Fibroblast of the aortic adventitia (primary cell): Measurements from ENCODE around the gene MGARP. TPM values are rescaled to one million over a fixed set of nuclear protein-coding genes. Genes with fewer than 3 reads are reported as not detected.

Experiments
- DNase-seq: peaks from one replicate; pipeline ENCODE4 v3.0.0-alpha.2; 2010; ENCODE audit warnings: low read depth
- H3K4me3 ChIP-seq: 2 replicates; pipeline ENCODE4 v1.5.1; 2011; ENCODE audit warnings: low read depth, mild to moderate bottlenecking, control low read depth, low read length, moderate library complexity
- CTCF ChIP-seq: IDR thresholded peaks from 2 replicates; pipeline ENCODE4 v1.5.1; 2011; ENCODE audit warnings: mild to moderate bottlenecking, low read length, control low read depth, inconsistent platforms; ENCODE audit not compliant: insufficient read depth
- total RNA-seq: library from RNA; depleted of rRNA; stranded (reverse); fragments of >200 nt; gene quantifications from 2 replicates; pipeline ENCODE4 v1.2.3, GENCODE V29; 2012; ENCODE audit warnings: low replicate concordance

The MGARP gene
- total RNA-seq, 1 donor, result 17.1 TPM

DNA sequence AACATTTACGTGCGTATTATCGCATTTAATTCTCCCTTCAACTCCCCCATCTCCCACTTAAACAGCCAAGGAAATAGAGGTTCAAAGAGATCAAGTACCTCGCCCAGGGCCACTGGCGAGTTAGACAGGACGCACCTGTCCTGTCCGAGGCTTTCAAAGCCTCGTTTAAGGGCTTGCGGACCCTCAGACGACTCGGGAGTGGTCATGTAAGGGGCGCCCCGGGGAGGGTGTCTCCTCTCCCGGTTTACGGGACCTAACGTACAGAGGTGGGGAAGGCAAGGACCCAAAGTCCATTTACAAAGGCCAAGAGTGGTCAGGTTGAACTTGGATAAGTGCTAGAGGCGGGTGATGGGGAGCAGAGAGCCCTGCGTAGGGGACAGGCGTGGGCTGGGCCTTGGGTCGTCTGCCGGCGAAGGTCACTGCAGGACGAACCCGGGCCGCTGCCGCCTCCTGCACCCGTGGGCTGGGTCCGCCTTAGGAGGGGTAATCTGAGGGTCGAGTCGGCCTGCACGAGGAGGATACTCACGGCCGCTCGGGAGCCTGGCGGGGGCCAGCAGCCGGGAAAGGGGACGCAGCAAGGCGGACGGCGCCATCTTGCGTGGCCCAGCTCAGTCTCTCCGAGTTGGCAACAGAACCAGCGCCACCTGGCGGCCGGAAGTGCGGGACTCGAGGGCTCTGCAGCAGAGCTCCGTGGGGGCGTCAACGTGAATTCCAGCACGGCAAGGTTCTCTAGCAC, 15.3 kb upstream of the MGARP start:
- peak; percentile 92 for DNase-seq
- peak; percentile 91 for TF ChIP-seq CTCF
- peak overlapping the region; percentile 91 for H3K4me3 ChIP-seq

- peak; percentile 62 for DNase-seq
- TF ChIP-seq CTCF, result no peak
- H3K4me3 ChIP-seq, result no peak overlapping the region
Measured at GRCh38 chr4:139286186-139286698, 6.2 kb upstream of the MGARP start.

GRCh38 chr4:139282721-139283075, 2.7 kb upstream of the MGARP start:
- no peak for TF ChIP-seq CTCF
- no peak overlapping the region for H3K4me3 ChIP-seq
- DNase-seq, result no peak

DNA sequence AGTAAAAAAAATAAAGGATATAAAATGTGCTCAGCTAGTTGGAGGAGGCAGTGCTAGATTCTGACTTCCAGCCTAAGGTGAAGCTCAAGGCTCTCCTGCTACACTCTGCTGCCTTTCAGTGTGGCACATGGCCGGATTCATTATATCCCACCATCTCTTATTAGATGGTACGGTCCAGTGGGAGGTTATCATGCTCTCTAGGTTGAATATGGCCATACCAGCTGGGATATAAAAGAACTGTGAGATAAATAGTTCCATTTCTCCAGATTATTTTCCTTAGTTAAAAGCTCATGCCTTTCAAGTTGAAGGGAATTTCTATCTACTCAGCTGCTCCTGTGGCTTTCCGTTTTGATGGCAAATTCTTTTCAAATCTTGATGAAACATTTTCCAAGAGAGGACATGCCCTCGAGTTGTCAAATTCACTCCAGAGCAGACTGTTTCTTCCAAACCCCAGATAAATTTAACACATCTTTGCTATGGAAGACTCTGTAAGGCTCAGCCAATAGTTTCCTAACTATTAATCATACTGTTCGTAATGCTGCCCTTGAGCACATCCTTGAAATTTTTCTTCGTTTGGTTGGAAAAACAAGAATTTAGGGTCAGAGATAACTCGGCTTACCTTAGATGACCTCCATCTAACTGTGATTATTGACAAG, 2.2 kb upstream of the MGARP start:
- TF ChIP-seq CTCF, result no peak
- peak; percentile 83 for DNase-seq
- H3K4me3 ChIP-seq, result no peak overlapping the region

GRCh38 chr4:139278912-139279759, 889 bp downstream of the MGARP start:
- DNase-seq, result no peak
- peak overlapping the region; percentile 71 for H3K4me3 ChIP-seq
- TF ChIP-seq CTCF, result no peak

- TF ChIP-seq CTCF, result no peak
- DNase-seq, result no peak
- no peak overlapping the region for H3K4me3 ChIP-seq
Measured at GRCh38 chr4:139278485-139278884, 1.5 kb downstream of the MGARP start.
